ENCODE data around the gene DKK3.
A peak's percentile ranks its signal among the peaks of the same experiment; 100 is the strongest.

Gene DKK3

DNA sequence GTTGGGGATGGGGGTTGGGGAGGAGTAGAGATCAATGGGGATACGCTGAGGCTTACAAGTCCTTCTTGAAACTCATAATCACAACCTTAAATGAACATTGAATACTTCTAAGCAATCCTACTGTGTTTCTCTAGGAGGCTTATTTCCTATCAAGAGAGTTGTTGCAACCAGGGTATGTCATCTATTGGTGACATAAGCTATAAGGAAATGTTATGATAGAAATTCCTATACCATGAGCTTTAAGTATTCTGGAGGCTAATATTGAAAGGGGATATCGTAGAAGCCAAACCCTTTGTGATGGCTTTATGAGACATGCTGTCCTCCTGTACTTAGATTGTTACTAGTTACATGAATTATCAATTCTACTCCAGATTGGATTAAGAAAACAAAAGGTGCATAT lies 72.9 kb downstream of the DKK3 start:
- no peak for DNase-seq

DNA sequence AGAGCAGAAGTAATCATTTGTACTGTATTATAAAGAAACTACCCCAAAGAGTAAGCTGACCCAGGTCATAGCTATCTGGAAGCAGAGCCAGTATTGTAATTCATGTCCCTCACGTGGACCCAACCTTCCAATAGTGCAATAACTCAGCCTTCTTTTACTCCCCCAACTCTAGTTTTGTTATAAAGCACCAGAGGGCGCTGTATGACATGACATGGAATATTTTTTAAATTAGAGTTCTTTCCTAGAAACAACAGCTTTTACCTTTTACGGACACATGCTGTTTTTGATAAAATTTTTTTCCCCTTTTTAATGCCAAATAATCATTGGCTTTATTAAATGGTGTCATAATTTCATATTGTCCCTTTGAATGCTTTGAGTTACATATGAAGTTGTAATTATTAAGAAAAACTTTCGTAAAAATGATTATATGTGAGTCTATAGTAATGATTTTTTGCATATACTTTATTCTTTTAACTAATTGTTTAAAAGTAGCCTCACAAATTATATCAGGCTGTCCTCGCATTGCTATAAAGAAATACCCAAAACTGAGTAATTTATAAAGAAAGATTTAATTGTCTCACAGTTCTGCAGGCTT lies 76.9 kb downstream of the DKK3 start:
- DNase-seq: peak; percentile 3

DNA sequence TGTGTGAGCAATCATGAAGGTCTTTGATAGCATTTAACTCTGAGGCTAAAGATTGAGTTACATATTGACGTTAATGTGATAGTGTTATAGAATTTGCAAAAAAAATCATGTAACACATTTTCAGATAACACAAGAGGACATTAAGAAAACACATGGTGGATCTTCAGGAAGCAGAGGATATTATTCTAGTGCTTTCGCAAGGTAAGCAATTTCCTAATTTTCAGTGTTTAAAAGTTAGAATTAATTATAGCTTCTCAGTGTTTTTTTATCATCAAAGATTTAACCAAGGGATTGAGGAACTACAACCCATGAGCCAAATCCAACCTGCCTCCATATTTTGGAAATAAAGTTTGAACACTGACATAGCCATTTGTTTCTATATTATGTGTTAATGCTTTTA lies 78.5 kb downstream of the DKK3 start:
- DNase-seq: no peak

DNA sequence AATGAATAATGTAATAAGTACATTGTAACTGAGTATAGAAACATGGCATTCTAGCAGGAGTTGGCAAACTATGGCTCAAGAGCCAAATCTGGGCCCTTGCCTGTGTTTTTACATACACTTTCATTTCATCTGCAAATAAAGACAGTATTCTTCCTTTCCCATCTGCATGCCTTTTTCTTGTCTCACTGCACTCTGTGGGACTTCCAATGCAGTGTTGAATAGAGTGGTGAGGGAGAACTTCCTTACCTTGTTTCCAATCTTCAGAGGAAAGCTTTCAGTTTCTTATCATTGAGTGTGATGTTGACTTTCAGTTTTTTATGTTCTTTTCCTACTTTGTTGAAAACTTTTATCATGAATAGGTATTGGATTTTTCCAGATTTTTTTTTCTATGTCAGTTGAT lies 84.6 kb downstream of the DKK3 start:
- no peak for DNase-seq

DNA sequence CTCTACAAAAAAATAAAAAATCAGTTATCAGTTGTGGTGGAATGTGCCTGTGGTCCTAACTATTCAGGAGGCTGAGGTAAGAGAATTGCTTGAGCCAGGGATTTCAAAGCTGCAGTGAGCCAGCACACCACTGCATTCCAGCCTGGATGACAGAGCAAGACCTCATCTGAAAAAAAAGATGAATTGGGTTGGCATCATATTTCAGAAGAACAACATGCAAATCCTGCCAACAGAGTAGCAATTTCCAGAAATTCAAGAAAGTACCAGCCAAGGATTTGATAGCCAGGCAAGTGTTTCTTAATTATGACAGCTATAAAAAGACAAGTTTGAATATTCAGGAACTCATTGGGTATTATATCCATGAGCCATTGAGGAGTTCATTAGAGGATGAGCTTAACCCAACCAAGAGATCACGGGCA lies 91.4 kb downstream of the DKK3 start:
- DNase-seq: no peak

DNA sequence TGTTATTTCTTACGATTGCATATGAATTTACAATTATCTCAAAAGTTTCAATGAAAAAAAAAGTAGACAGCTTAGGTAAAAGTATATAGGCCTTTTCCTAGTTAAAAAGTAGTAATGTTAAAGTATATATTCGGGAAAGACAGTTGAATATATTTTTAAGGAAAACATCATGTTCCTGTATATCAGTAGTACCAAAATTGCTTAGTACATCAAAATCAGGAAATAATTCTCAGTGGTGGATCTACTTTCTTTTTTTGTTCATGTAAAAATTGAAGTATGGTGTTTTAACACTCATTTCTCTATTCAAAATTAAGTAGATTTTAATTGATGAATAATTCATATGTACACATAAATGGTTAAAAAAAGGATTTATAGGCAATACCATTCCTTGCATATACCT lies 92.8 kb downstream of the DKK3 start:
- DNase-seq: no peak

DNA sequence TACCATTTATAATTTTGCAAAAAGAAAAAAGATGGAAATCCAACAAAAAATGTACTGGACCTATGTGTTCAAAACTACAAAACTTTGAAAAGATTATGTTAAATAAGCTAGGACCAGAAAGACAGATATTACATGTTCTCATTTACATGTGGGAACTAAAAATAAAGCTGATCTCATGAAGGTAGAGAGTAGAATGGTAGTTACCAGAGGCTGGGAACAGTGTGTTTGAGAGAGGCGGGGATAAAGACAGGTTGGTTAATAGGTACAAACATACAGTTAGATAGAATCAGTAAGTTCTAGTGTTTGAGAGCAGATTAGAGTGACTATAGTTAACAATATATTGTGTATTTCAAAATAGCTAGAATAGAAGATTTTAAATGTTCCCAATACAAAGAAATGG lies 95.0 kb downstream of the DKK3 start:
- no peak for DNase-seq

Data from stimulated activated CD4-positive, alpha-beta T cell treated with anti-CD3 and anti-CD28 coated beads, Interleukin-15, amount 100 ng/mL, for 24 hours (primary cell).